KMS-11 (cell line): Measurements from ENCODE around the gene TMPRSS12.

Experiments used
- H2AFZ ChIP-seq: fragments of 200-600 bp; sonication (generic); 2 replicates; pipeline ENCODE4 v1.6.1; 2016; ENCODE audit warnings: antibody characterized with exemption, mixed run types, low read depth
- H3K27ac ChIP-seq: fragments of 200-600 bp; sonication (generic); 2 replicates; pipeline ENCODE4 v1.6.1; 2016; ENCODE audit warnings: mild to moderate bottlenecking, mixed run types
- H3K27me3 ChIP-seq: fragments of 200-600 bp; sonication (generic); 2 replicates; pipeline ENCODE4 v1.6.1; 2017; ENCODE audit warnings: mild to moderate bottlenecking, low read depth, mixed run types, moderate library complexity; ENCODE audit not compliant: insufficient read depth
- H3K36me3 ChIP-seq: fragments of 200-600 bp; sonication (generic); 2 replicates; pipeline ENCODE4 v1.6.1; 2017; ENCODE audit warnings: mild to moderate bottlenecking, mixed run types; ENCODE audit not compliant: insufficient read depth
- H3K4me1 ChIP-seq: fragments of 200-600 bp; sonication (generic); 2 replicates; pipeline ENCODE4 v1.6.1; 2016; ENCODE audit warnings: mild to moderate bottlenecking, low read depth, mixed run types; ENCODE audit not compliant: poor library complexity, severe bottlenecking
- H3K4me2 ChIP-seq: fragments of 200-600 bp; sonication (generic); 2 replicates; pipeline ENCODE4 v1.7.0; 2016; ENCODE audit warnings: mild to moderate bottlenecking, mixed run types
- H3K4me3 ChIP-seq: fragments of 200-600 bp; sonication (generic); IDR thresholded peaks from 2 replicates; pipeline ENCODE4 v1.6.1; 2017; ENCODE audit warnings: low read depth, low read length, mixed read lengths; ENCODE audit not compliant: insufficient read depth
- H3K79me2 ChIP-seq: fragments of 200-600 bp; sonication (generic); 2 replicates; pipeline ENCODE4 v1.6.1; 2016; ENCODE audit warnings: low read depth, mixed run types; ENCODE audit not compliant: insufficient read depth
- H3K9ac ChIP-seq: fragments of 200-600 bp; sonication (generic); 2 replicates; pipeline ENCODE4 v1.6.1; 2016; ENCODE audit warnings: mild to moderate bottlenecking, mixed run types
- H4K20me1 ChIP-seq: fragments of 200-600 bp; sonication (generic); 2 replicates; pipeline ENCODE4 v1.6.1; 2016; ENCODE audit warnings: mild to moderate bottlenecking, mixed run types; ENCODE audit not compliant: insufficient read depth
- TF ChIP-seq, protein P1 (sequence below): fragments of 200-600 bp; sonication (generic); conservative IDR thresholded peaks from 2 replicates; pipeline ENCODE4 v1.6.1; 2017; ENCODE audit warnings: low read depth, mild to moderate bottlenecking, antibody characterized with exemption, low read length, moderate library complexity, mixed read lengths

The TMPRSS12 gene

DNA sequence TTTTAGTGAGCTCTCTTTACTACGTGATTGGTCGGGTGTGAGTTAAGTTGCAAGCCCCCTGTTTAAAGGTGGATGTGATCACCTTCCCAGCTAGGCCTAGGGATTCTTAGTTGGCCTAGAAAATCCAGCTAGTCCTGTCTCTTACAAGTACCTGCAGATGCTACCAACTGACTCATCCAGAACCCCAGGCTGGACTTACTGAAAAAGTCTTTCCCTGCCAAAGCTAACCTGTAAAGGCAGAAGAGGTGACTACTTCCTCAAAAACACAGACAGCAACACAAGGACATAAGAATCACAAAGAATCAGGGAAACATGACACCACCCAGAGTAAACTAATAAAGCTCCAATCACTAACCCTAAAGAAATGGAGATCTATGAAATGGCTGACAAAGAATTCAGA lies 70.5 kb downstream of the TMPRSS12 start:
- H3K79me2 ChIP-seq, result no peaks in the 10 kb centered on the region
- H3K27ac ChIP-seq, result no peak overlapping the region
- no peaks in the 10 kb centered on the region for H4K20me1 ChIP-seq
- H3K4me3 ChIP-seq, result no peak overlapping the region
- no peak overlapping the region for H3K4me2 ChIP-seq
- no peak overlapping the region for H2AFZ ChIP-seq
- no peak overlapping the region for H3K9ac ChIP-seq
- no peaks in the 10 kb centered on the region for H3K27me3 ChIP-seq
- TF ChIP-seq, protein P1, sequence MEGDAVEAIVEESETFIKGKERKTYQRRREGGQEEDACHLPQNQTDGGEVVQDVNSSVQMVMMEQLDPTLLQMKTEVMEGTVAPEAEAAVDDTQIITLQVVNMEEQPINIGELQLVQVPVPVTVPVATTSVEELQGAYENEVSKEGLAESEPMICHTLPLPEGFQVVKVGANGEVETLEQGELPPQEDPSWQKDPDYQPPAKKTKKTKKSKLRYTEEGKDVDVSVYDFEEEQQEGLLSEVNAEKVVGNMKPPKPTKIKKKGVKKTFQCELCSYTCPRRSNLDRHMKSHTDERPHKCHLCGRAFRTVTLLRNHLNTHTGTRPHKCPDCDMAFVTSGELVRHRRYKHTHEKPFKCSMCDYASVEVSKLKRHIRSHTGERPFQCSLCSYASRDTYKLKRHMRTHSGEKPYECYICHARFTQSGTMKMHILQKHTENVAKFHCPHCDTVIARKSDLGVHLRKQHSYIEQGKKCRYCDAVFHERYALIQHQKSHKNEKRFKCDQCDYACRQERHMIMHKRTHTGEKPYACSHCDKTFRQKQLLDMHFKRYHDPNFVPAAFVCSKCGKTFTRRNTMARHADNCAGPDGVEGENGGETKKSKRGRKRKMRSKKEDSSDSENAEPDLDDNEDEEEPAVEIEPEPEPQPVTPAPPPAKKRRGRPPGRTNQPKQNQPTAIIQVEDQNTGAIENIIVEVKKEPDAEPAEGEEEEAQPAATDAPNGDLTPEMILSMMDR, result no peak
- H3K4me1 ChIP-seq, result peaks cover 7% of the 10 kb centered on the region
- H3K36me3 ChIP-seq, result no peaks in the 10 kb centered on the region

DNA sequence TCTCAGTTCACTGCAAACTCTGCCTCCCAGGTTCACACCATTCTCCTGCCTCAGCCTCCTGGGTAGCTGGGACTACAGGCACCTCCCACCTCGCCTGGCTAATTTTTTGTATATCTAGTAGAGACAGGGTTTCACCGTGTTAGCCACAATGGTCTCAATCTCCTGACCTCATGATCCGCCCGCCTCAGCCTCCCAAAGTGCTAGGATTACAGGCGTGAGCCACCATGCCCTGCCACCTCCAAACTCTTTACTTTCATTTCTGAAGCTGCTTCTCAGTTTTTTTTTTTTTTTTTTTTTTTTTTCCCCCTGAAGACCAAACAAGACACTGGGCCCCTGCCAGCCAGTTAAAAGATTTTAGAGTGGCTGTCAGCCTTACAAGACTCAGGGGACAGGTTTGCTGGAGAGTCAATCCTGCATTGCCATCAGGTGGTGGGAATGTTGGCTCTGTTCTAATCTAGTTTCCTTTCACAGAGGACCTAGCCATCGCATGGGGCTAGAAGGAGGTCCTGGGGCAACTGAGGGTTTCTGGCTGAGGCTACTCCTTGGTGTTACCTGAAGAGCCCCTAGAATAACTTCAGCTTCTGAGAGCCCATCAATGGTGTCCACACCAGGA lies 72.3 kb downstream of the TMPRSS12 start:
- no peak overlapping the region for H3K9ac ChIP-seq
- no peaks in the 10 kb centered on the region for H4K20me1 ChIP-seq
- H3K36me3 ChIP-seq, result no peaks in the 10 kb centered on the region
- H3K4me3 ChIP-seq, result no peak overlapping the region
- H3K27me3 ChIP-seq, result no peaks in the 10 kb centered on the region
- H3K79me2 ChIP-seq, result no peaks in the 10 kb centered on the region
- H3K4me2 ChIP-seq, result no peak overlapping the region
- H2AFZ ChIP-seq, result no peak overlapping the region
- H3K4me1 ChIP-seq, result peaks cover 25% of the 10 kb centered on the region
- no peak overlapping the region for H3K27ac ChIP-seq
- TF ChIP-seq, protein P1, result no peak

DNA sequence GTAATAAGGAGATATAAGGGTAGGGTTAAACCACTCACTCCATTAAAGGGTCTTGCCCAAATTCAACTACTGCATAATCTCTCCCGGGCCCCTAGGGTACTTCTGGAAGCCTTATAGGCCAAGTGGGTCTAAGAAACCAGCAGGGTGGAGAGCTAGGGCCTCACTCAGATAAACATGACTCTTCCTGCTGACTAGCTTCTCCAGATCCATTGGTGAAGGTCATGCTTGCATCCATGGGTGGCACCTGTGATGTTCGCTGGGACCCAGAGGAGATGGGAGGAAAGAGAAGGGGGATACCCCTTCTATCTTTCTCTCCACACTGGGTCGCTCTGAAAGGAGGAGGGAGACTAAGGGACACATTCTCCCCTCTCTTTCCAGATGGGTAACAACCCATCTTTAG lies 73.6 kb downstream of the TMPRSS12 start:
- Histone ChIP-seq H3K9ac (no peak overlapping the region), H3K27me3 (no peaks in the 10 kb centered on the region), H4K20me1 (no peaks in the 10 kb centered on the region), H3K79me2 (no peaks in the 10 kb centered on the region), H3K36me3 (no peaks in the 10 kb centered on the region), H3K4me1 (peaks cover 37% of the 10 kb centered on the region), H3K27ac (no peak overlapping the region), H3K4me2 (no peak overlapping the region), H3K4me3 (no peak overlapping the region), H2AFZ (no peak overlapping the region)
- TF ChIP-seq, protein P1, result no peak

DNA sequence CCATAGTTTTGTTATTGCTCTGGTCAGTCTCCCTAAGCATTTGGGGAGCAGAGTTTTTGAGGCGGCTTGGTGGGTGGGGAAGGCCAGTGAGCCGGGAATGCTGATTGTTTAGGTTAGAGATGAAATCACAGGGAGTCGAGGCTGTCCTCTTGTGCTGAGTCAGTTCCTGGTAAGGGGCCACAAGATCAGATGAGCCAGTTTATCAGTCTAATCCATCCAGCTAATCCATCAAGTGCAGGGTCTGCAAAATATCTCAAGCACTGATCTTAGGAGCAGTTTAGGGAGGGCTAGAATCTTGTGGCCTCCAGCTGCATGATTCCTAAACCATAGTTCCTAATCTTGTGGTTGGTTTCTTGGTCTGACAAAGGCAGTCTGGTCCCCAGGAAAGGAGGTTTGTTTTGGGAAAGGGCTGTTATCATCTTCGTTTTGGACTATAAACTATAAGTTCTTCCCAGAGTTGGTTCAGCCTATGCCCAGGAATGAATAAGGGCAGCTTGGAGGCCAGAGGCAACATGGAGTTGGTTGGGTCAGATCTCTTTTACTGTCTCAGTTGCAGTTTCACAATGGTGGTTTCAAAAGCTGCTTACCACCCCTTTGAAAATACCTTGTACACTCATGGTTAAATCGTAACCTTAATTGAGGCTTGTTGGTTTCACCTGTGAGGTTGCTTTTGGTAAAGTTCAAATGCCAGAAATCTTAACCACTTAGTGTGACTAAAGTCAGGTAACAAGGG lies 76.0 kb downstream of the TMPRSS12 start:
- Histone ChIP-seq H3K27ac (peak overlapping the region; percentile 62), H4K20me1 (no peaks in the 10 kb centered on the region), H3K36me3 (no peaks in the 10 kb centered on the region), H3K4me1 (peaks cover 61% of the 10 kb centered on the region), H2AFZ (peak overlapping the region; percentile 31; the same call in 1 of the 2 replicates), H3K4me2 (peak overlapping the region; percentile 62), H3K4me3 (no peak overlapping the region), H3K79me2 (no peaks in the 10 kb centered on the region), H3K27me3 (no peaks in the 10 kb centered on the region), H3K9ac (no peak overlapping the region)
- TF ChIP-seq, protein P1, result no peak
